Neural cell (in vitro differentiated cells): Measurements from ENCODE around the gene FCRLA.

Experiments
- MXI1 ChIP-seq: fragments of 450-650 bp; conservative IDR thresholded peaks from 2 replicates; pipeline ENCODE4 v1.6.1; 2014; ENCODE audit warnings: antibody characterized with exemption, mild to moderate bottlenecking; ENCODE audit not compliant: poor library complexity, severe bottlenecking
- RAD21 ChIP-seq: fragments of 450-650 bp; conservative IDR thresholded peaks from 2 replicates; pipeline ENCODE4 v1.6.1; 2014; ENCODE audit warnings: antibody characterized with exemption, mild to moderate bottlenecking, moderate library complexity
- TAF1 ChIP-seq: IDR thresholded peaks from 2 replicates; pipeline ENCODE4 v1.6.1; 2012; ENCODE audit warnings: low read depth
- TF ChIP-seq, protein P1 (sequence below): fragments of 450-650 bp; IDR thresholded peaks from 2 replicates; pipeline ENCODE4 v1.5.1; 2014; ENCODE audit warnings: antibody characterized with exemption, mild to moderate bottlenecking, moderate library complexity; ENCODE audit not compliant: poor library complexity, severe bottlenecking
- TF ChIP-seq, protein P2 (sequence below): IDR thresholded peaks from 2 replicates; pipeline ENCODE4 v1.6.1; 2012; ENCODE audit warnings: borderline replicate concordance

DNA sequence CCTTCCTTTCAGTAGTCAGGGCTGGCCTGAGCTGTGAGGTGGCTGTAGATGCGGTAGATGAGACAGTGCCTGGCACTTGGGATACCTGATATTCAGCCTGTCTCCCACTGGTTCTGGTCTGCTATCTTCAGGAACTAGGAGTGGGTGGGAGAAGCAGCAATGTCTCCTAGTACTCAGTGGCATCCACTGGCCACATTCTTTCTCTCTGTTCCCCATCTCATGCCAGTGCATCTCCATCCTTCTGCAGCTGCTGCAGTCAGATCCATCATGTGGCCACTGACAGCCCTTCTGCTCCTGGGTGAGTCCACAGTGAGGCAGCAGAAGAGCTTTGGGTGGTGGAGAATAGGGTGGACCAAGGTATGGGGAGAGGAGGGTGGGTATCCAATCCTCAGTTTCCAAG is 15.4 kb downstream of the FCRLA start:
- TF ChIP-seq, protein P1, sequence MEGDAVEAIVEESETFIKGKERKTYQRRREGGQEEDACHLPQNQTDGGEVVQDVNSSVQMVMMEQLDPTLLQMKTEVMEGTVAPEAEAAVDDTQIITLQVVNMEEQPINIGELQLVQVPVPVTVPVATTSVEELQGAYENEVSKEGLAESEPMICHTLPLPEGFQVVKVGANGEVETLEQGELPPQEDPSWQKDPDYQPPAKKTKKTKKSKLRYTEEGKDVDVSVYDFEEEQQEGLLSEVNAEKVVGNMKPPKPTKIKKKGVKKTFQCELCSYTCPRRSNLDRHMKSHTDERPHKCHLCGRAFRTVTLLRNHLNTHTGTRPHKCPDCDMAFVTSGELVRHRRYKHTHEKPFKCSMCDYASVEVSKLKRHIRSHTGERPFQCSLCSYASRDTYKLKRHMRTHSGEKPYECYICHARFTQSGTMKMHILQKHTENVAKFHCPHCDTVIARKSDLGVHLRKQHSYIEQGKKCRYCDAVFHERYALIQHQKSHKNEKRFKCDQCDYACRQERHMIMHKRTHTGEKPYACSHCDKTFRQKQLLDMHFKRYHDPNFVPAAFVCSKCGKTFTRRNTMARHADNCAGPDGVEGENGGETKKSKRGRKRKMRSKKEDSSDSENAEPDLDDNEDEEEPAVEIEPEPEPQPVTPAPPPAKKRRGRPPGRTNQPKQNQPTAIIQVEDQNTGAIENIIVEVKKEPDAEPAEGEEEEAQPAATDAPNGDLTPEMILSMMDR: no peak
- TF ChIP-seq RAD21 (no peak), MXI1 (no peak), TAF1 (no peak)
- TF ChIP-seq, protein P2, sequence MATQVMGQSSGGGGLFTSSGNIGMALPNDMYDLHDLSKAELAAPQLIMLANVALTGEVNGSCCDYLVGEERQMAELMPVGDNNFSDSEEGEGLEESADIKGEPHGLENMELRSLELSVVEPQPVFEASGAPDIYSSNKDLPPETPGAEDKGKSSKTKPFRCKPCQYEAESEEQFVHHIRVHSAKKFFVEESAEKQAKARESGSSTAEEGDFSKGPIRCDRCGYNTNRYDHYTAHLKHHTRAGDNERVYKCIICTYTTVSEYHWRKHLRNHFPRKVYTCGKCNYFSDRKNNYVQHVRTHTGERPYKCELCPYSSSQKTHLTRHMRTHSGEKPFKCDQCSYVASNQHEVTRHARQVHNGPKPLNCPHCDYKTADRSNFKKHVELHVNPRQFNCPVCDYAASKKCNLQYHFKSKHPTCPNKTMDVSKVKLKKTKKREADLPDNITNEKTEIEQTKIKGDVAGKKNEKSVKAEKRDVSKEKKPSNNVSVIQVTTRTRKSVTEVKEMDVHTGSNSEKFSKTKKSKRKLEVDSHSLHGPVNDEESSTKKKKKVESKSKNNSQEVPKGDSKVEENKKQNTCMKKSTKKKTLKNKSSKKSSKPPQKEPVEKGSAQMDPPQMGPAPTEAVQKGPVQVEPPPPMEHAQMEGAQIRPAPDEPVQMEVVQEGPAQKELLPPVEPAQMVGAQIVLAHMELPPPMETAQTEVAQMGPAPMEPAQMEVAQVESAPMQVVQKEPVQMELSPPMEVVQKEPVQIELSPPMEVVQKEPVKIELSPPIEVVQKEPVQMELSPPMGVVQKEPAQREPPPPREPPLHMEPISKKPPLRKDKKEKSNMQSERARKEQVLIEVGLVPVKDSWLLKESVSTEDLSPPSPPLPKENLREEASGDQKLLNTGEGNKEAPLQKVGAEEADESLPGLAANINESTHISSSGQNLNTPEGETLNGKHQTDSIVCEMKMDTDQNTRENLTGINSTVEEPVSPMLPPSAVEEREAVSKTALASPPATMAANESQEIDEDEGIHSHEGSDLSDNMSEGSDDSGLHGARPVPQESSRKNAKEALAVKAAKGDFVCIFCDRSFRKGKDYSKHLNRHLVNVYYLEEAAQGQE: no peak
